Daoy (cell line): ENCODE results near the gene PGM1. TPM values are rescaled to one million over a fixed set of nuclear protein-coding genes. Genes with fewer than 3 reads are reported as not detected.

Source experiments
- DNase-seq: peaks from one replicate; pipeline ENCODE4 v3.0.0-alpha.2; 2015; ENCODE audit warnings: low read depth
- total RNA-seq: library from RNA; depleted of rRNA; stranded (reverse); fragments of >200 nt; shearing (Covaris generic); gene quantifications from 2 replicates; pipeline ENCODE4 v1.2.3, GENCODE V29; 2014; rRNA removed

Gene PGM1
- total RNA-seq, 1 experiment from 2014 or later: 41.1 TPM

DNA sequence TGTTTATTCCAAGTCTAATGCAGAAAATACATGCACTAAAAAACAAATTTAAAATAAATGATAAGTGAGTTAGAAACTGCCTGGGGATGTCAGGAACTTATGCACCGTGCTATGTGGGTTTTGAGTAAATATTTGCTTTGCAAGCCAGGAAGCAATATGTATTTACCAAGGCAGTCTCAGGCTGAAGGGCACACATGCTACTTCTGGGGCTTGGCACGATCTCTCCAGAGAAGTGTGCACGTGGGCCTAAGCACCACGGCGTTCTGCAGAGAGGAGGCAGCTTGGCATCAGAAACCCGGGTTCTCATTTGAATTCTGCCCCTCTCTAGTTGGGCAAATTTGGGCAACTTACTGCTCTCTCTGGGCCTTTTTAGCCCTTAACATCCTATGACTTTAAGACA is 108.0 kb downstream of the PGM1 start:
- no peak for DNase-seq

- DNase-seq: no peak
These were observed 110.5 kb downstream of the PGM1 start for GRCh38 chr1:63703701-63704107.

- peak; percentile 52 for DNase-seq
These were observed 111.2 kb downstream of the PGM1 start for GRCh38 chr1:63704443-63704842.

- no peak for DNase-seq
These were observed 111.9 kb downstream of the PGM1 start for GRCh38 chr1:63705078-63705477.

- DNase-seq: no peak
These were observed 116.1 kb downstream of the PGM1 start for GRCh38 chr1:63709267-63709828.

Other genes starting within 250 kb of the PGM1 start
- gene ALG6, start 225.8 kb upstream of the PGM1 start, total RNA-seq: 15.8 and 19.9 TPM in 2 replicates
- 42.0 and 53.9 TPM in 2 replicates for gene ITGB3BP, start 70.2 kb upstream of the PGM1 start, total RNA-seq
- gene EFCAB7, start 69.9 kb upstream of the PGM1 start, total RNA-seq: 14.5 and 20.7 TPM in 2 replicates
- 13.2 and 17.4 TPM in 2 replicates for gene ROR1, start 180.6 kb downstream of the PGM1 start, total RNA-seq